MM.1S (cell line): Measurements from ENCODE around the gene PICALM.

Experiments
- DNase-seq: peaks from one replicate; pipeline ENCODE4 v3.0.0-alpha.2; 2015
- H2AFZ ChIP-seq: fragments of 300-600 bp; sonication (generic); 2 replicates; pipeline ENCODE4 v1.6.0; 2016; ENCODE audit warnings: antibody characterized with exemption, low read length
- H3F3A ChIP-seq: fragments of 300-600 bp; sonication (generic); 2 replicates; pipeline ENCODE4 v1.6.1; 2016; ENCODE audit warnings: mild to moderate bottlenecking, antibody characterized with exemption, low read length, moderate library complexity, mixed read lengths; ENCODE audit not compliant: insufficient read depth
- H3K27ac ChIP-seq: fragments of 300-600 bp; sonication (generic); 2 replicates; pipeline ENCODE4 v1.5.1; 2016; ENCODE audit warnings: mild to moderate bottlenecking, low read length
- H3K27me3 ChIP-seq: fragments of 300-600 bp; sonication (generic); replicated peaks from 2 replicates; pipeline ENCODE4 v1.6.0; 2016; ENCODE audit warnings: low read length; ENCODE audit not compliant: insufficient read depth
- H3K36me3 ChIP-seq: fragments of 300-600 bp; sonication (generic); replicated peaks from 2 replicates; pipeline ENCODE4 v1.6.1; 2016; ENCODE audit warnings: mild to moderate bottlenecking, low read length, mixed read lengths; ENCODE audit not compliant: insufficient read depth
- H3K4me1 ChIP-seq: fragments of 300-600 bp; sonication (generic); 2 replicates; pipeline ENCODE4 v1.6.1; 2016; ENCODE audit warnings: low read length, mixed read lengths
- H3K4me2 ChIP-seq: fragments of 300-600 bp; sonication (generic); 2 replicates; pipeline ENCODE4 v1.6.0; 2016; ENCODE audit warnings: low read depth, low read length
- H3K4me3 ChIP-seq: fragments of 300-600 bp; sonication (generic); 2 replicates; pipeline ENCODE4 v1.5.1; 2016; ENCODE audit warnings: low read length, mixed read lengths
- H3K79me2 ChIP-seq: fragments of 300-600 bp; sonication (generic); 2 replicates; pipeline ENCODE4 v1.6.1; 2016; ENCODE audit warnings: mixed run types, low read length, mixed read lengths
- H3K9ac ChIP-seq: fragments of 300-600 bp; sonication (generic); 2 replicates; pipeline ENCODE4 v1.6.1; 2016; ENCODE audit warnings: low read length, mixed read lengths
- H3K9me2 ChIP-seq: fragments of 300-600 bp; sonication (generic); replicated peaks from 2 replicates; pipeline ENCODE4 v1.6.1; 2016; ENCODE audit warnings: mild to moderate bottlenecking, low read length, mixed read lengths; ENCODE audit not compliant: insufficient read depth
- H3K9me3 ChIP-seq: fragments of 300-600 bp; sonication (generic); replicated peaks from 2 replicates; pipeline ENCODE4 v1.6.1; 2016; ENCODE audit warnings: mild to moderate bottlenecking, low read length, mixed read lengths; ENCODE audit not compliant: insufficient read depth
- H4K20me1 ChIP-seq: fragments of 300-600 bp; sonication (generic); 2 replicates; pipeline ENCODE4 v1.6.1; 2016; ENCODE audit warnings: mild to moderate bottlenecking, low read length, moderate library complexity, mixed read lengths; ENCODE audit not compliant: insufficient read depth
- CTCF ChIP-seq: fragments of 300-600 bp; sonication (generic); IDR thresholded peaks from 2 replicates; pipeline ENCODE4 v1.5.1; 2016; ENCODE audit warnings: antibody characterized with exemption, low read length, mixed read lengths
- EZH2 ChIP-seq: fragments of 300-600 bp; sonication (generic); optimal IDR thresholded peaks from 2 replicates; pipeline ENCODE3; 2017; ENCODE audit warnings: low read depth, mild to moderate bottlenecking, antibody characterized with exemption, low read length, mixed read lengths
- EZH2phosphoT487 ChIP-seq: fragments of 300-600 bp; sonication (generic); IDR thresholded peaks from 2 replicates; pipeline ENCODE4 v1.6.1; 2018; ENCODE audit warnings: antibody characterized with exemption, low read length

PICALM gene

DNA sequence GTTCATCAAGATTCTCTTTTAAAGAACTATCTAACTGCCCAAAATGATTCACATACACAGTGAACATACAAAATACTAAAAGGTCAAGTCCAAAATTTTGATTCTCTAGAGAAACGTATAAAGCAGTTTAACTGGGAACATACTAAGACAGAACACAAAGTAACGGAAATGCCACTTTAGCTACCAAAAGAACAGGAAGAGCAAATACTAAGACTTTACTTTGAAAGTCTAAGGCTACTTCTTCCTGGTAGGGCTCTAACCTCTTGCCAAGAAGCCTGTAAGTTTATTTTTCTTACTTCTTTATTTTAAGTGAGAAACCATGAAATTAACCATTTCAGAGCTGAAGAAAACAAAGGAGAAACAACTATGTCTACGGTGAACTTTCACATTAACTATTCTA is 6.2 kb downstream of the PICALM start:
- H3K9me3 ChIP-seq: no peaks in the 10 kb centered on the region
- no peaks in the 10 kb centered on the region for H3K36me3 ChIP-seq
- no peak overlapping the region for H3K9ac ChIP-seq
- no peak overlapping the region for H3K4me3 ChIP-seq
- H3K9me2 ChIP-seq: no peaks in the 10 kb centered on the region
- peaks cover 100% of the 10 kb centered on the region for H3K79me2 ChIP-seq
- H3K4me2 ChIP-seq: no peak overlapping the region
- peaks cover 4% of the 10 kb centered on the region; the same call in 1 of the 2 replicates for H3K4me1 ChIP-seq
- no peak for DNase-seq
- no peak overlapping the region for H3K27ac ChIP-seq
- H3F3A ChIP-seq: peaks cover 8% of the 10 kb centered on the region
- no peak overlapping the region for H2AFZ ChIP-seq
- TF ChIP-seq EZH2phosphoT487: no peak
- TF ChIP-seq CTCF: no peak
- TF ChIP-seq EZH2: no peak
- H4K20me1 ChIP-seq: peaks cover 89% of the 10 kb centered on the region
- H3K27me3 ChIP-seq: no peaks in the 10 kb centered on the region

DNA sequence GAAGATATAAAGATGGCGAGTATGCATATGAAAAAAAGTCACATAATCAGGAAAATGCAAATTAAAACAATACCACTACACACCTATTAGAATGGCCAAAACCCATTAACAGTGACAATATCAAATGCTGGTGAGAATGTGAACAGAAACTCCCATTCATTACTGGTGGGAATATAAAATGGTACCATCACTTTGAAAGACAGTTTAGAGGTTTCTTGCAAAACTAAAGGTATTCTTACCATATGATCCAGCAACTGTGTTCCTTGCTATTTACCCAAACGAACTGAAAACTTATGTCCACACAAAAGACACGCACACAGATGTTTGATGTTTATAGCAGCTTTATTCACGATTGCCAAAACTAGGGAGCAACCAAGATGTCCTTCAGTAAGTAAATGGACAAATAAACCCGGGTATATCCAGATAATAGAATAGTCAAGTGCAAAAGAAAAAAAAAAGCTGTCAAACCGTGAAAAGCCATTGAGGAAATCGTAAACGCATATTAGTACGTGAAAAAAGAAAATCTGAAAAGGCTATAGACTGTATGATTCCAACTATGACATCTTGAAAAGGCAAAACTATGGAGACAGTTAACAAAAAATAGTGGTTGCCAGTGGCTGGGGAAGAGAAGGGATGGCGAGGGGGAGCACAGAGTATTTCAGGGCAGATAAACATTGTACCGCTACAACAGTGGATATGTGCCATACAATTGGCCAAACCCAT is 7.2 kb downstream of the PICALM start:
- Histone ChIP-seq H3K36me3 (no peaks in the 10 kb centered on the region), H3K79me2 (peaks cover 99% of the 10 kb centered on the region), H3K4me1 (peaks cover 4% of the 10 kb centered on the region; the same call in 1 of the 2 replicates), H3K4me2 (no peak overlapping the region), H3K27me3 (no peaks in the 10 kb centered on the region), H3K9me2 (no peaks in the 10 kb centered on the region), H3K4me3 (no peak overlapping the region), H3K9ac (no peak overlapping the region), H3K27ac (no peak overlapping the region), H3F3A (peaks cover under 1% of the 10 kb centered on the region; the same call in 1 of the 2 replicates), H3K9me3 (no peaks in the 10 kb centered on the region), H2AFZ (no peak overlapping the region), H4K20me1 (peaks cover 88% of the 10 kb centered on the region)
- no peak for DNase-seq
- TF ChIP-seq CTCF (no peak), EZH2phosphoT487 (no peak), EZH2 (no peak)

DNA sequence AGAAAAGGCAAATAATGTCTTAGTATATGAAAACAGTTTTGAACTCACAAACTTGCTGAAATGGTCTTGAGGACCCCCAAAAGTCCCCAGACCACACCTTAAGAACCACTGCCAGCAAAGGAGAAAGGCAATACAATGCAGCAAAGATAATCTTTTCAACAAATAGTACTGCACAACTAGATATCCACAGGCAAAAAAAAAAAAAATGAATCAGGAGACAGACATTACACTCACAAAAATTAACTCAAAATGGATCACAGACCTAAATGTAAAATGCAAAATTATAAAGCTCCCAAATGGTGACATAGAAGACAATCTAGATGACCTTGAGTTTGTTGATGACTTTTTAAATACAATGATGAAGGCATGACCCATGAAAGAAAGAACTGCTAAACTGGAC is 8.3 kb downstream of the PICALM start:
- H3K9ac ChIP-seq: no peak overlapping the region
- no peak for TF ChIP-seq EZH2
- no peak for DNase-seq
- peaks cover 99% of the 10 kb centered on the region for H3K79me2 ChIP-seq
- no peaks in the 10 kb centered on the region for H3K9me3 ChIP-seq
- H3K4me2 ChIP-seq: no peak overlapping the region
- peaks cover 87% of the 10 kb centered on the region for H4K20me1 ChIP-seq
- no peaks in the 10 kb centered on the region for H3K9me2 ChIP-seq
- no peaks in the 10 kb centered on the region for H3F3A ChIP-seq
- H3K27me3 ChIP-seq: no peaks in the 10 kb centered on the region
- H3K36me3 ChIP-seq: no peaks in the 10 kb centered on the region
- H3K4me1 ChIP-seq: peaks cover 2% of the 10 kb centered on the region; the same call in 1 of the 2 replicates
- H3K27ac ChIP-seq: no peak overlapping the region
- no peak overlapping the region for H2AFZ ChIP-seq
- no peak overlapping the region for H3K4me3 ChIP-seq

DNA sequence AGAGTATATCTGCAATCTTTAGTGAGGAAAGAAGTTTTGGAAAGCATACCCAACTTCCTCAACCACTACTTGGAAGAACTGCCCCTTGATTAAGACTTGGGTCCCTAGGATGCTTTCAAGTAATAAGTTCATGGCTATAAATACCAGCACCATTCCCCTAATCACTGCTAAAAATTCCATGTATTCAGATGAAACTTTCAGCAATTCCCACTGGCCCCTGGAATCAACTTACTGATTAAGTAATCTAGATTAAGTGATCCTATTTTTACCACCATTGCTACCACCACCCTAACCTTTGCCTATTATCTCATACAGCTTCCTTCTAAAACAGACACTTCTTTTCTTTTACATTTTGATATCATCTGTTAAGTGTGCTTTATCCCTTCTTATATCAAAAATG is 10.5 kb downstream of the PICALM start:
- TF ChIP-seq EZH2phosphoT487 (no peak), EZH2 (no peak), CTCF (no peak)
- no peak overlapping the region for H3K4me3 ChIP-seq
- no peaks in the 10 kb centered on the region for H3F3A ChIP-seq
- no peak for DNase-seq
- no peaks in the 10 kb centered on the region for H3K36me3 ChIP-seq
- H4K20me1 ChIP-seq: peaks cover 84% of the 10 kb centered on the region
- no peaks in the 10 kb centered on the region for H3K9me3 ChIP-seq
- no peak overlapping the region for H3K27ac ChIP-seq
- no peak overlapping the region for H2AFZ ChIP-seq
- H3K9me2 ChIP-seq: no peaks in the 10 kb centered on the region
- H3K27me3 ChIP-seq: no peaks in the 10 kb centered on the region
- no peak overlapping the region for H3K9ac ChIP-seq
- no peak overlapping the region for H3K4me2 ChIP-seq
- H3K79me2 ChIP-seq: peaks cover 99% of the 10 kb centered on the region
- no peaks in the 10 kb centered on the region for H3K4me1 ChIP-seq
